Superior temporal gyrus (tissue), 1 donor: ENCODE measurements around the gene POLQ.
"Not testable (repeated sequence)": the region's sequence is repeated elsewhere in the genome, so short reads cannot be mapped to it uniquely, and the experiment has no call there.

Experiments
- DNase-seq: peaks from one replicate; pipeline ENCODE4 v3.0.0-alpha.2; 2016; ENCODE audit errors: extremely low spot score

POLQ gene

GRCh38 chr3:121514496-121514895, 31.3 kb downstream of the POLQ start:
- DNase-seq, result no peak

GRCh38 chr3:121508389-121508788, 37.4 kb downstream of the POLQ start:
- DNase-seq, result no peak

- no peak for DNase-seq
Observed at GRCh38 chr3:121505256-121505655, 40.5 kb downstream of the POLQ start.

GRCh38 chr3:121504618-121505017, 41.2 kb downstream of the POLQ start:
- no peak for DNase-seq

- no peak for DNase-seq
Observed at GRCh38 chr3:121496786-121497185, 49.0 kb downstream of the POLQ start.

- no peak for DNase-seq
Observed at GRCh38 chr3:121493431-121493830, 52.4 kb downstream of the POLQ start.

GRCh38 chr3:121491683-121492320, 54.0 kb downstream of the POLQ start:
- DNase-seq, result no peak

GRCh38 chr3:121490161-121490560, 55.6 kb downstream of the POLQ start:
- no peak for DNase-seq

- no peak for DNase-seq
Observed at GRCh38 chr3:121488628-121489027, 57.2 kb downstream of the POLQ start.

- DNase-seq, result no peak
Observed at GRCh38 chr3:121483290-121483689, 62.5 kb downstream of the POLQ start.

- no peak for DNase-seq
Observed at GRCh38 chr3:121482660-121483059, 63.1 kb downstream of the POLQ start.

GRCh38 chr3:121481106-121481880, 64.5 kb downstream of the POLQ start:
- no peak for DNase-seq

- DNase-seq, result no peak
Observed at GRCh38 chr3:121477589-121477988, 68.2 kb downstream of the POLQ start.

GRCh38 chr3:121473001-121473400, 72.8 kb downstream of the POLQ start:
- DNase-seq, result no peak

- no peak for DNase-seq
Observed at GRCh38 chr3:121467085-121467484, 78.7 kb downstream of the POLQ start.

- no peak for DNase-seq
Observed at GRCh38 chr3:121463745-121464144, 82.0 kb downstream of the POLQ start.

- no peak for DNase-seq
Observed at GRCh38 chr3:121462565-121462964, 83.2 kb downstream of the POLQ start.

- DNase-seq, result not testable (repeated sequence)
Observed at GRCh38 chr3:121451752-121452151, 94.0 kb downstream of the POLQ start.

- no peak for DNase-seq
Observed at GRCh38 chr3:121443456-121443855, 102.3 kb downstream of the POLQ start.

GRCh38 chr3:121436641-121437040, 109.1 kb downstream of the POLQ start:
- no peak for DNase-seq

- no peak for DNase-seq
Observed at GRCh38 chr3:121436074-121436473, 109.7 kb downstream of the POLQ start.

GRCh38 chr3:121431726-121432517, 113.9 kb downstream of the POLQ start:
- no peak for DNase-seq
